ENCODE results near the gene MZF1.

The MZF1 gene

GRCh38 chr19:58513213-58513693 lies 59.9 kb downstream of the MZF1 start:
- DNase-seq (ENCODE audit: low spot score): no peak
